ENCODE measurements around the gene COPS8.

DNA sequence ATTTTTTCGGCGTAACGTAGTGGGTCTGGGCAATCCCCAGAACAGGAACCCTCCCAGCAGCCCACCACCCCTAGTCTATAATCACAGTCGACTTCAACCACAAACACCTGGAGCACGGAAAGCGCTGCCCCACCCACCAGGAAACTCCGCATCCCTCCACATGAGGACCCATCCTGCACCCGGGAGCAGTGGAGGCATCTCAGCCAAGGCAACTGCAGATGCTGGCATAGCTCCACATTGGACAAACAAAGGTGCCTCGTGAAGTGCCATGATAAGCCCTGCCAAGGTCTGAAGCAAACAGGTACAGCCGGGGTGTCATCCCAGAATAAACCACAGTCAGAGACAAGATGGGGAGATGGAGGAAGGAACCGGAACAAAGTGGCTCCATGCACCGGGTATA is 24.3 kb upstream of the COPS8 start:
- no peak for TF ChIP-seq CTCF (IDR thresholded peaks at IDR 0.05)
- no peak for TF ChIP-seq POLR2A (IDR thresholded peaks at IDR 0.05)

All from testis (tissue), 2 donors.